HG03108 (cell line): ENCODE results near the gene TSPAN3.
A peak's percentile ranks its signal among the peaks of the same experiment; 100 is the strongest.

Experiments used
- ATAC-seq: cut with Tn5 transposase; IDR thresholded peaks from one replicate; pipeline ENCODE4 v1.9.1; 2021; ENCODE audit warnings: moderate library complexity; ENCODE audit not compliant: unreplicated experiment

The TSPAN3 gene

GRCh38 chr15:77035584-77035983 is 35.3 kb downstream of the TSPAN3 start:
- no peak for ATAC-seq

DNA sequence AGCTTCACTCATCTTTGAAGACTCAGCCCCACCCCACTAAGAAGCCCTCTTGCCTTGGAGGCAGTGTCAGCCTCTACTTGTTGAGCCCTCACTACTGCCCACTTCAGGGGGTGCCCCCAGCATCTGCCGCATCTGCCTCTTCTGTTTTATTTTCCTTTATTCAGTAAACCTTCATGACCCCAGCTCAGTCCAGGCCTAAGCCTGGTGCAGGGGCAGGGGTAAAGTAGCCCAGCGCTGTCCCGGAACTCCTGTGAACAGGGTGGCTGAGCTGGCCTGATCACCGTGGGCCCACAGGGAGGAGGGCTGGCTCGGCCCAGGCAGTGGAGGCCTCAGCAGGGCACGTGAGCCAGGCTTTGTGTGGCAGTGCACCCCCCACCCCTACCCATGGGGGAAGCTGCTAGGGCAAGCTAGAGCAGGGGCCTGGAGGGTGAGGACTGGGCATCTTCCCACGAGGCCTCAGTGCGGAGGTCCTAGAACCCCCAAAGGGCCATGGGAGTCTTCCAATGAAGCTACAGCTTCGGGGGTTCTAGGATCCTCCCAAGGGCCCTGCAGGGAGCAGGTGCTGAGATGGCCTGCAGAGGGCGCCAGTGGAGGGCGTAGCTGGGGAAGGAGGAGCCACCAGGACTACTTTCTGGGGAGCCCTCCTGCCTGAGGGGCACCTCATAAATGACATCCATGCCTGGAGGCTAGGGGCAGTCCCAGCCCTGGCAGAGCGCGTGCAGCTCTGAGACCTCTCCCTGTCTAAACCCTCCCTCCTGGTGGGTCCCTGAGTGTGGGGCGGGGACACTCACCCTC is 36.0 kb downstream of the TSPAN3 start:
- no peak for ATAC-seq

GRCh38 chr15:77033729-77034671 is 36.9 kb downstream of the TSPAN3 start:
- no peak for ATAC-seq

GRCh38 chr15:77033417-77033728 is 37.5 kb downstream of the TSPAN3 start:
- no peak for ATAC-seq

DNA sequence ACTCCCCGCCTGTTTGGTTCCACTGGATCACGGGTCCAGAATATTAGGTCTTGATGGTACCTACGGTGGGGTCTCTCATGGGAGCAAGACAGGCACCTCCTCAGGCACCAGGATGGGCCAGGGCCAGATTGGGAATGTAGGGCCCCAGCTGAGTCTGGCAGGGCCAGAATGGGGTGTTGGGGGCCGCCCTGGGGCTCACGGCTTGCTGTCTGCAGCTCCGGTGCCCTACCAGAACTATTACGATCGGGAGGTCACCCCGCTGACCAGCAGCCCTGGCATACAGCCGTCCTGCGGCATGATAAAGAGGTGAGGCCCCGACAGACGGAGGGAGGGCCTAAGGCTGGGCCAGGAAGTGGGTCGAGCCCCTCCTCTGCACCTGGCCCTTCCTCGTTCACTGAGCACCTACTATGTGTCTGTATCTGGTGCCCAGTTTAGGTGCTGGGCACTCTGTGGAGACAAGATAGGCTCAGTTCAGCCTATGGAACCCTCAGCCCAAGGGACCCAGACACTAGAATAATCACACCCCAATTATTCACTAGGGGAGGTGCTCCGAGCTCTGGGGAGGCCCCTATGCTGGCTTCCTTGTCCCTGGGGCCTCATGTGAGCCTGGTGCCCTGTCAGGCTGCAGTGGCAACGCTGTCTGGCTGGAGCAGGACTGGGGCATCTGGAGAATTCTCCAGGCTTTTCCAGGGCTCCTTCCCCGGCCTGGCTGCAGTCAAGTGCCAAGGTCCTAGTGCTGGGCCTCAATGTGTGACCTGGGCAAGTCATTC is 38.1 kb downstream of the TSPAN3 start:
- ATAC-seq: no peak

DNA sequence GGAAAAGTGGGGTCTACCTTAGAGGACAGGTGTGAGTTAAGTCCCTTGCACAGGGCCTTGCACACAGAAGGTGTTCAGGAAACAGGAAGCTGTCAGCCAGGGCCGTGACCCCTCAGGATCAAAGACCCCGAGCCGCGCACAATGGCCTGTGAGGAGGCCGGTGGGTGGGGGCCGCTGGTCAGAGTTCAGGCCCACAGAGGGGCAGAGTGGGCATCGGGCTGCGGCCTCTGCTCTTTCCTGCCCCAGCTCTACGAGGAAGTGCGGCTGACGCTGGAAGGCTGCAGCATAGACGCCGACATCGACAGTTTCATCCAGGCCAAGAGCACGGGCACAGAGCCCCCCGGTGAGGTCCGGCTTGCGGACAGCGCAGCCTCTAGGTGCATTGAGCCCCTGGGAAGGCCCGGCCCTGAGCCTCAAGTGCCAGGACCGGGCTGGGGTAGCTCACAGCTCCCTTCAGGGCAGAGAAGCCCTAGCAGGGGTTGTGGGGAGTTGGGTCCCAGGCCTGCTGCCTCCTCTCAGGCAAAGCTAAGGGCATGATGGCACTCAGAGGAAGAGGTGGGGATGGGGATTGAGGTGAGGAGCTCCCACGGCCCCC is 38.8 kb downstream of the TSPAN3 start:
- ATAC-seq: no peak

DNA sequence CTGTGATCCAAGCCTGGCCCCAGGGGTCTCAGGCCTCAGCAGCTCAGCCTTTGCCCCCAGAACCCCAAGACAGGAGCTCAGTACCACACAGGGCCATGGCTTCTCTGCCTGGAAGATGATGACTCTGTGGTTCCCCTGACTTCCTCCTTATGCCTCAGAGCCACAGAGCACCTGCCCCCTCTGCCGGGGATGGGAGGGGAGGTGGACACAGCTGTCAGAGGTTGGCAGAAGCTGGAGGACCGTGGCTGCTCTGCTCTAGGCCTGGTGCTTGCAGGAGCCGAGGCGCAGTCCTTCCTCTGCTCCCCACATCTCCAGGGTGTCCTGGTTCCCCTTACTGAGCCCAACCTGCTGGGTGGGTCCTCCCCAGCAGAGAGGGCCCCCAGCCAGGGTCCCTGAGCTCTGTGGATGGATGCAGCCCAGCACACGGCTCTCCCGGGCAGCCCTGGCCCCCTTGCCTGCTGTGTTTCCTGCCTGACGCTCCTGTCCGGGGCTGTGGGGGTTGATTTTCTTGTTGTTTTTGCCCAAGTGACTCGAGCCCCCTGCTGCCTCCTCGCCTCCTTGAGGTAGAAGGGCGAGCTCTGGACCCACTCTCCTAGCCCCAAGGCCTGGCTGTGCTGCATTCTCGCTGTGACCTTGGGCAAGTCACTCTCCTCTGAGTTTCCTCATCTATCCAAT is 39.4 kb downstream of the TSPAN3 start:
- ATAC-seq: peak; percentile 44

- ATAC-seq: no peak
Observed at GRCh38 chr15:77030928-77031375, 40.0 kb downstream of the TSPAN3 start.

- no peak for ATAC-seq
Observed at GRCh38 chr15:77030048-77030927, 40.6 kb downstream of the TSPAN3 start.

DNA sequence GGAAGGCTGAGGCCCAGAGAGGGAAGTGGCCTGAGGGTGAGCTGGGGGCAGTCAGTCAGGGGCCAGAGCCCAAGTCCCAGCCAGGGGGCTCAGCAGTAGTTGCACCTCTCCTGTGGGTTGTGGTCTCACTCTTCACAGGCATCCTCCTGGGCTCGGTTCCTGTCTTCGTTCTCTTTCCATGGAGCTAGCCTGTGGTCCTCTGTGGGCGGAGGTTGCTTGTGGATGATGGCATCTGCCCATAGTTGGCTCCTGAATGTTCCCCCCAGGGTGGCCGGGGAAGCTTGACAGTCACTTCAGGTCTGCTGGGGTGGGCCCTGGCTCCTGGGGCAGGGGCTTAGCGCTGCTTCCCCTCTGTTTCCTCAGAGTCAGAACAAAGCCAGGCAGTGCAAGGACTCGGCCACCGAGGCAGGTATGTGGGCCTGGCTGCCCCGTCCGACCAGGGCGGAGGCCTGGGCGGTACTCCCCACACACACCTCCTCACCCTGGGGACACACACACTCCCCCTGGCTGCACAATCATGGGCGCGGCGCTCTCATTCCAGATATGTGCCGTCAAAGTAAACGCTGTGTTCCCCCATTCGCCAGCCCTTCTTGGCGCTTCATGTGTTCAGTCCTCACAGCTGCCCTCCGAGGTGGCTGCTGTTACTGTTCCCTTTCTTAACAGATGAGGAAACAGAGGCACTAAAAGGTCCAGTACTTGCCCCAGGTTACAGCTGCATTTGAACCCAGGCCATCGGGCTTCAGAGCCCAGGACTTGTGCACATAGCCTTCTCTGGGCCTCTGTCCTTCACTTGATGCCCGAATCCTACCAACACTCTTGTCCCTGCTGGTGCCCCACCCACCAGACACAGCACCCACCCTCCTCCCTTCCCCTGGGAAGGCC is 41.5 kb downstream of the TSPAN3 start:
- ATAC-seq: no peak

DNA sequence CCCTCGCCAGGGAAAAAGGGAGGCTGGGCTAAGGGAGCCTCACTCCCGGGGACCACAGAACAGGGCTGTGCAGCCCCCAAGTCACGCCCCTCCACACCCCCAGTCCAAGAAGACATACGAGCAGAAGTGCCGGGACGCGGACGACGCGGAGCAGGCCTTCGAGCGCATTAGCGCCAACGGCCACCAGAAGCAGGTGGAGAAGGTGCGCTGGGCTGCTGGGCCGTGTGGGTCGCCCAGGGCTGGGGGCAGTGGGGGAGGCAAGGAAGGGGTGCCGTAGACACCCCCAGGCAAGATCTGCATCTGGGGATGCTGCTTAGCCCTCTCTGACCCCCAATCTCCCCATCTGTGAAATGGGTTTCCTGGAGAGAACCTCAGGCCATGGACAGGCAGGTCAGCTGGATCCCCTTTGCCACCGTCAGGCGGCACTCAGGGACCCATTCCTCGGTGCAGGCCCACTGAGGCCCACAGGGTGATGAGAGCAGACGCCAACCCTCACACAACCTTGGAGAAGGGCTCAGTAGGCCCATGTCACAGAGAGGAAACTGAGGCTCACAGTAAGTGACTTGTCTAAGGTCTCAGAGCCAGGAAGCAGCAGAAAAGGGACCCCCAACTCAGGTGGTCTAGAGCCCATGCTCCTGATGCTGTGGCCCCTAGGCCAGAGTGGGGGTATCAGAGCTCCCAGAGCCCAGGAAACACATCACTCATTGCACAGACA is 42.3 kb downstream of the TSPAN3 start:
- ATAC-seq: no peak

GRCh38 chr15:77027697-77028450 is 43.0 kb downstream of the TSPAN3 start:
- no peak for ATAC-seq

- no peak for ATAC-seq
Observed at GRCh38 chr15:77027111-77027696, 43.7 kb downstream of the TSPAN3 start.

DNA sequence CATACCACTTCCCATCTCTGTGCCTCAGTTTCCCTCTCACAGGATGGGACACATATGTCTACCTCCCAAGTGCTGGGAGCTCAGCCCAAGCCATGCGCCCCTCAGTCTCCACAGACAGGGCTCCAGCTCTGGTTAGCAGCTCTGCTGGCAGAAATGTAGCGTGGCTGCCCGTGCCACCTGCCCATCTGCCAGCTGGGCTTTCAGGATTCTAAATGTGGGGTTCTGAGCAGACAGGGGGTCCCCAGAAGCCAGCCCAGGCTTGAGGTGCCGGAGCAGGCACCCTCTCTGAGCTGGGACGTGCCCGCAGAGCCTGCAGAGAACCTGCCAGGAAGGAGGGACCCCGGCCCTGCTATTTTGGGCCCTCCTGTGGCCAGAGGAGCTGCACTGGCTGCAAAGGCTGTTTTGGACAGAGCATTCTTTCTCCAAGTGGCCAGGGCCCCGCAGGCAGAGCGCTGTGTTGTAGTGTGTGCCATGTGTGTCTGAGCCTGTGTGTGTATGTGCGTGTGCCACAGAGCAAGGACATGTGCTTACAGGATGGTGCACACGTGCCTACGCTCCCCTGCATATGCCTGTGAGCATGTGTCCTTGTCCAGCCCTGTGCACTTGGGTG is 44.3 kb downstream of the TSPAN3 start:
- ATAC-seq: no peak

DNA sequence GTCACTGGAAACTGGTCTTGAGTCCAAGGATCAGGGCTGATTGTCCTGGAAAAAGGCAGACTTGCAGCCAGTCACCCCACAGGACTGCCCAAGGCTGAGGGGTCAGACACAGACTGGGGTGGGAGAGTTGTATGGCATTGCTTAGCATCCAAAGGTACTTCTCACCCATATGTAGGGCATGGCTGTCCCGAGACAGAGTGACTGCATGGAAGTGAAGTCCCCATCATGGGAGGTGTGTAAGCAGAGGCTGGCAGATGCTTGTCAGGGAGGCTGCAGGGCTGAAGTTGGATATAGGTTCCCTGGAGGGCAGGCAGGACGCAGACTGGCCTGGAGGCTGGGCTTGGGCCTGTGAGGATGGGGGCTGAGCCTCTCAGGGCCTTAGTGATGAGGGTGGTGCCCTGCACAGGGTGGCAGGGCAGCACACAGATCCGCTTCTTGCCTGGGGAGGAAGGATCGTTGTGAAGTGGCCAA is 44.9 kb downstream of the TSPAN3 start:
- ATAC-seq: no peak
